H1 (cell line): ENCODE results near the gene THOP1. TPM values are rescaled to one million over a fixed set of nuclear protein-coding genes. Genes with fewer than 3 reads are reported as not detected.

Source experiments
- CTCF ChIA-PET: fragments of 300-600 bp; sonication (Branson Sonifier 250); formaldehyde crosslinking; loops from one replicate; lab custom pipeline; 2021; ENCODE audit not compliant: partially characterized antibody; lab: Charles Lee
- POLR2A ChIA-PET: fragments of 300-600 bp; sonication (Branson Sonifier 250); formaldehyde crosslinking; loops from one replicate; lab custom pipeline; 2021; ENCODE audit warnings: inconsistent platforms; ENCODE audit not compliant: partially characterized antibody; lab: Charles Lee
- DNase-seq, 2 experiments: peaks; one replicate each; pipeline versions ENCODE4 v3.0.0 to v3.0.0-alpha.2; 2010 to 2022; ENCODE audit warnings: low spot score in 2 of 2, low read depth in 1 of 2, mixed read lengths in 1 of 2
- FAIRE-seq: peaks from 2 replicates; lab custom pipeline; 2011; peaks lifted over from hg19 to GRCh38; lab: Jason Lieb, UNC
- H2AFZ ChIP-seq: 2 replicates; pipeline ENCODE4 v1.8.1; 2012; ENCODE audit warnings: low read length, inconsistent platforms
- H2AK5ac ChIP-seq: 2 replicates; pipeline ENCODE4 v1.6.1; 2013; ENCODE audit warnings: low read depth, low read length
- H2BK120ac ChIP-seq: replicated peaks from 2 replicates; pipeline ENCODE3; 2013; ENCODE audit warnings: low read depth, low read length, inconsistent platforms
- H2BK12ac ChIP-seq: 2 replicates; pipeline ENCODE4 v1.6.1; 2013; ENCODE audit warnings: low read depth, low read length
- H2BK15ac ChIP-seq: 2 replicates; pipeline ENCODE4 v1.6.1; 2013; ENCODE audit warnings: low read length
- H2BK20ac ChIP-seq: 2 replicates; pipeline ENCODE4 v1.6.1; 2013; ENCODE audit warnings: low read length
- H2BK5ac ChIP-seq: 2 replicates; pipeline ENCODE4 v1.6.1; 2013; ENCODE audit warnings: low read depth, low read length
- H3K14ac ChIP-seq: 2 replicates; pipeline ENCODE4 v1.6.1; 2013; ENCODE audit warnings: inconsistent platforms; ENCODE audit not compliant: insufficient read length
- H3K18ac ChIP-seq: 2 replicates; pipeline ENCODE4 v1.6.1; 2013; ENCODE audit warnings: low read length; ENCODE audit errors: extremely low read depth
- H3K23ac ChIP-seq: 2 replicates; pipeline ENCODE4 v1.6.1; 2013; ENCODE audit warnings: inconsistent platforms; ENCODE audit not compliant: insufficient read length
- H3K23me2 ChIP-seq: 2 replicates; pipeline ENCODE4 v1.6.1; 2013; ENCODE audit warnings: low read depth, low read length
- H3K27ac ChIP-seq: 2 replicates; pipeline ENCODE4 v1.6.1; 2011; ENCODE audit warnings: low read depth, low read length, inconsistent platforms
- H3K27me3 ChIP-seq, 4 experiments: replicated peaks in 1 of 4; 1 replicate in 1 of 4; 2 replicates in 3 of 4; pipeline versions ENCODE4 v1.6.1 to v1.8.1; 2011 to 2013; ENCODE audit warnings: low read length in 3 of 4, mild to moderate bottlenecking in 3 of 4, inconsistent platforms in 2 of 4, mixed read lengths in 2 of 4, moderate library complexity in 1 of 4; ENCODE audit not compliant: control insufficient read depth in 3 of 4, insufficient read depth in 3 of 4; ENCODE audit errors: extremely low read depth in 1 of 4
- H3K36me3 ChIP-seq, 4 experiments: 2 replicates each; pipeline versions ENCODE4 v1.6.1 to v1.8.1; 2011 to 2013; ENCODE audit warnings: mild to moderate bottlenecking in 4 of 4, low read length in 3 of 4, moderate library complexity in 2 of 4, control low read depth in 1 of 4, inconsistent platforms in 1 of 4; ENCODE audit not compliant: insufficient read depth in 4 of 4, control insufficient read depth in 2 of 4
- H3K4ac ChIP-seq: replicated peaks from 2 replicates; pipeline ENCODE3; 2013; ENCODE audit warnings: low read length, low read depth, mixed read lengths, inconsistent platforms; ENCODE audit not compliant: insufficient read length
- H3K4me1 ChIP-seq, 4 experiments: replicated peaks in 1 of 4; 1 replicate in 1 of 4; 2 replicates in 3 of 4; pipeline versions ENCODE4 v1.6.1 to v1.8.1; 2011 to 2013; ENCODE audit warnings: low read length in 3 of 4, inconsistent platforms in 2 of 4, mixed read lengths in 1 of 4; ENCODE audit not compliant: insufficient read depth in 4 of 4, control insufficient read depth in 3 of 4
- H3K4me2 ChIP-seq, 2 experiments: 2 replicates each; pipeline versions ENCODE4 v1.6.1 to v1.8.1; 2011 to 2013; ENCODE audit warnings: low read depth in 2 of 2, low read length in 2 of 2, control low read depth in 1 of 2, inconsistent platforms in 1 of 2, mild to moderate bottlenecking in 1 of 2; ENCODE audit not compliant: insufficient read depth in 1 of 2
- H3K4me3 ChIP-seq, 4 experiments: fragments of 200-600, 300-600 bp in 1 of 4; sonication (generic), shearing (Covaris generic), sonication (Bioruptor Twin) in 1 of 4; 2 replicates each; pipeline versions ENCODE4 v1.5.1 to v1.8.1; 2011 to 2016; ENCODE audit warnings: low read length in 4 of 4, low read depth in 3 of 4, control low read depth in 2 of 4, inconsistent platforms in 2 of 4, mild to moderate bottlenecking in 2 of 4, mixed read lengths in 1 of 4, moderate library complexity in 1 of 4; ENCODE audit not compliant: insufficient read depth in 2 of 4; ENCODE audit errors: extremely low read depth in 1 of 4
- H3K56ac ChIP-seq: replicated peaks from 2 replicates; pipeline ENCODE3; 2013; ENCODE audit warnings: low read depth, mild to moderate bottlenecking, mixed read lengths, low read length, inconsistent platforms; ENCODE audit not compliant: insufficient read length
- H3K79me1 ChIP-seq: 2 replicates; pipeline ENCODE4 v1.6.1; 2013; ENCODE audit warnings: low read depth, low read length, control low read depth
- H3K79me2 ChIP-seq, 2 experiments: 2 replicates each; pipeline versions ENCODE4 v1.6.1 to v1.8.1; 2012 to 2013; ENCODE audit warnings: low read length in 2 of 2, mild to moderate bottlenecking in 2 of 2, inconsistent platforms in 1 of 2; ENCODE audit not compliant: insufficient read depth in 2 of 2, control insufficient read depth in 1 of 2
- H3K9ac ChIP-seq, 4 experiments: replicated peaks in 1 of 4; 1 replicate in 1 of 4; 2 replicates in 3 of 4; pipeline versions ENCODE4 v1.6.1 to v1.8.1; 2011 to 2013; ENCODE audit warnings: low read depth in 3 of 4, low read length in 3 of 4, control low read depth in 2 of 4, mild to moderate bottlenecking in 2 of 4, moderate library complexity in 2 of 4, inconsistent platforms in 1 of 4; ENCODE audit errors: extremely low read depth in 1 of 4
- H3K9me3 ChIP-seq, 2 experiments: 2 replicates each; pipeline versions ENCODE4 v1.6.1 to v1.8.1; 2012 to 2013; ENCODE audit warnings: mild to moderate bottlenecking in 2 of 2, moderate library complexity in 2 of 2, control low read depth in 1 of 2, inconsistent platforms in 1 of 2, low read depth in 1 of 2, low read length in 1 of 2, mixed read lengths in 1 of 2; ENCODE audit not compliant: insufficient read depth in 2 of 2
- H4K20me1 ChIP-seq, 2 experiments: replicated peaks in 1 of 2; 2 replicates each; pipeline versions ENCODE3 to v1.8.1; 2011 to 2013; ENCODE audit warnings: inconsistent platforms in 2 of 2, low read length in 2 of 2, mild to moderate bottlenecking in 1 of 2; ENCODE audit not compliant: insufficient read depth in 2 of 2, control insufficient read depth in 1 of 2
- H4K5ac ChIP-seq: 2 replicates; pipeline ENCODE4 v1.6.1; 2013; ENCODE audit warnings: low read length, low read depth, mixed read lengths, inconsistent platforms; ENCODE audit not compliant: insufficient read length
- H4K8ac ChIP-seq: 2 replicates; pipeline ENCODE4 v1.8.0; 2013; ENCODE audit warnings: mild to moderate bottlenecking, moderate library complexity, low read length, inconsistent platforms; ENCODE audit not compliant: insufficient read depth; ENCODE audit errors: extremely low read depth
- H4K91ac ChIP-seq: replicated peaks from 2 replicates; pipeline ENCODE3; 2013; ENCODE audit warnings: low read length, mixed read lengths, inconsistent platforms; ENCODE audit not compliant: insufficient read length
- ATF3 ChIP-seq: IDR thresholded peaks from 2 replicates; pipeline ENCODE4 v1.6.1; 2011; ENCODE audit warnings: low read depth, mild to moderate bottlenecking, low read length; ENCODE audit not compliant: insufficient read depth
- CTBP2 ChIP-seq: IDR thresholded peaks from 2 replicates; pipeline ENCODE4 v1.7.0; 2011; ENCODE audit warnings: borderline replicate concordance, mild to moderate bottlenecking, moderate library complexity, mixed read lengths, low read length; ENCODE audit not compliant: insufficient read depth, insufficient read length
- JUND ChIP-seq: IDR thresholded peaks from 2 replicates; pipeline ENCODE4 v1.6.1; 2011; ENCODE audit warnings: mild to moderate bottlenecking, improper control_type of control experiment, low read length
- KDM4A ChIP-seq: IDR thresholded peaks from one replicate; pipeline ENCODE4 v1.7.1; 2012; ENCODE audit warnings: low read depth, mild to moderate bottlenecking, moderate library complexity, low read length, inconsistent platforms; ENCODE audit not compliant: severe bottlenecking
- RFX5 ChIP-seq: IDR thresholded peaks from 2 replicates; pipeline ENCODE4 v1.6.1; 2011; ENCODE audit warnings: low read depth, low read length, improper control_type of control experiment, borderline replicate concordance
- SIX5 ChIP-seq: IDR thresholded peaks from 2 replicates; pipeline ENCODE4 v1.6.1; 2011; ENCODE audit warnings: mild to moderate bottlenecking, low read depth, low read length
- SP2 ChIP-seq: IDR thresholded peaks from 2 replicates; pipeline ENCODE4 v1.6.1; 2012; ENCODE audit warnings: mild to moderate bottlenecking, low read length, inconsistent platforms
- TAF7 ChIP-seq: optimal IDR thresholded peaks from 2 replicates; pipeline ENCODE3; 2011; ENCODE audit warnings: low read depth, mild to moderate bottlenecking, inconsistent platforms, low read length, moderate library complexity, borderline replicate concordance
- TBP ChIP-seq: IDR thresholded peaks from 2 replicates; pipeline ENCODE4 v1.6.1; 2011; ENCODE audit warnings: low read depth, low read length, improper control_type of control experiment
- USF2 ChIP-seq: IDR thresholded peaks from 2 replicates; pipeline ENCODE4 v1.6.1; 2011; ENCODE audit warnings: low read length, improper control_type of control experiment
- ZNF274 ChIP-seq: IDR thresholded peaks from 2 replicates; pipeline ENCODE4 v1.7.0; 2012; ENCODE audit warnings: low read length, borderline replicate concordance; ENCODE audit errors: extremely low read depth
- WGBS, 2 experiments: shearing (Covaris generic) in 1 of 2; methylation state at CpG; one replicate each; pipeline versions ENCODE4 v1.1.6 to v1.1.7; 2013 to 2015; ENCODE audit warnings: low lambda C conversion rate in 2 of 2, mixed read lengths in 2 of 2, inconsistent platforms in 1 of 2, low coverage in 1 of 2, missing lambda C conversion rate in 1 of 2; ENCODE audit not compliant: insufficient replicate concordance in 2 of 2, insufficient coverage in 1 of 2, insufficient read length in 1 of 2; ENCODE audit errors: extremely low coverage in 1 of 2, missing lambda C conversion rate in 1 of 2; 5-methylcytosine and 5-hydroxymethylcytosine counted together
- polyA plus RNA-seq, 7 experiments: library from polyadenylated mRNA; depleted of rRNA in 3 of 7; stranded (reverse) in 5 of 7; unstranded in 2 of 7; fragments of >200 nt in 5 of 7; fragments of 200-250 nt in 2 of 7; gene quantifications; 1 replicate in 5 of 7; 2 replicates in 1 of 7; 4 replicates in 1 of 7; pipeline versions ENCODE4 v1.2.1 to v1.2.3, GENCODE V29; 2011 to 2013; ENCODE audit warnings: missing spikeins in 2 of 7, mixed read lengths in 2 of 7
- total RNA-seq: library from RNA; stranded (reverse); fragmentation: NEBNext Ultra II Directional; extraction: Animal tissue kit (Norgen Biotek cat#: 25700); gene quantifications from 2 replicates; pipeline ENCODE4 v1.2.1, GENCODE V29; 2021

Gene THOP1
- total and polyA plus RNA-seq, 2 of the 8 experiments (the other 6 are each of a cell fraction or from before 2014, with no cell fraction given) = 136 to 159 TPM

GRCh38 chr19:2754659-2755447 is 30.4 kb upstream of the THOP1 start:
- POLR2A ChIA-PET = interaction anchor here (0.6 kb wide), 1 partner anchor 506 kb away, joined by 3 read pairs; no protein-coding TSS in a partner anchor
- H3K36me3 ChIP-seq = peaks cover 11 to 44% (median 31%) of the 10 kb centered on the region in 4 experiments
- no peak overlapping the region for H4K8ac ChIP-seq
- no peak for TF ChIP-seq TBP
- TF ChIP-seq KDM4A = no peak
- no peak for TF ChIP-seq ZNF274
- TF ChIP-seq USF2 = no peak
- TF ChIP-seq RFX5 = no peak
- TF ChIP-seq ATF3 = no peak
- TF ChIP-seq JUND = no peak
- TF ChIP-seq SP2 = no peak
- no peak for TF ChIP-seq TAF7
- TF ChIP-seq CTBP2 = no peak
- no peak for TF ChIP-seq SIX5

More at GRCh38 chr19:2754659-2755447, 30.4 kb upstream of the THOP1 start:
- H3K4me3 ChIP-seq = no peak overlapping the region
- no peak overlapping the region for H3K56ac ChIP-seq
- no peak overlapping the region for H4K91ac ChIP-seq
- H3K4me1 ChIP-seq = no peaks in the 10 kb centered on the region
- H2BK12ac ChIP-seq = no peak overlapping the region
- no peaks in the 10 kb centered on the region for H3K27me3 ChIP-seq
- no peaks in the 10 kb centered on the region for H3K79me1 ChIP-seq
- no peak overlapping the region for H2BK15ac ChIP-seq
- H3K4me2 ChIP-seq = no peak overlapping the region
- H3K79me2 ChIP-seq = no peaks in the 10 kb centered on the region
- CTCF ChIA-PET = interaction anchor here (0.8 to 9.8 kb wide), 3 partner anchors 10 to 107 kb away, joined by 3 to 117 read pairs (median 5); no protein-coding TSS in a partner anchor
- H3K14ac ChIP-seq = no peak overlapping the region
- no peak overlapping the region for H4K5ac ChIP-seq
- H2AFZ ChIP-seq = no peak overlapping the region
- H3K18ac ChIP-seq = no peak overlapping the region
- no peak overlapping the region for H2BK120ac ChIP-seq
- peaks cover 0 to 10% of the 10 kb centered on the region in 2 experiments for H4K20me1 ChIP-seq
- no peaks in the 10 kb centered on the region for H3K9me3 ChIP-seq
- WGBS, 2 experiments = 92% methylated on average over 40 of the region's 43 CpGs; no CpG with 5 or more reads in 1 of the 2 experiments
- no peak for FAIRE-seq
- no peak overlapping the region for H3K4ac ChIP-seq
- H3K23ac ChIP-seq = no peak overlapping the region
- H2BK5ac ChIP-seq = no peak overlapping the region
- H3K23me2 ChIP-seq = no peaks in the 10 kb centered on the region
- H2BK20ac ChIP-seq = no peak overlapping the region
- no peak overlapping the region for H3K9ac ChIP-seq
- no peak overlapping the region for H2AK5ac ChIP-seq
- DNase-seq = no peak
- H3K27ac ChIP-seq = no peak overlapping the region
